H1 (cell line): ENCODE data around the gene TAF6.

Experiments
- ASH2L ChIP-seq: fragments of 200-600, 300-600 bp; sonication (generic); IDR thresholded peaks from one replicate; pipeline ENCODE4 v1.7.1; 2017; ENCODE audit warnings: low read length
- ATF3 ChIP-seq: IDR thresholded peaks from 2 replicates; pipeline ENCODE4 v1.6.1; 2011; ENCODE audit warnings: low read depth, mild to moderate bottlenecking, low read length; ENCODE audit not compliant: insufficient read depth
- CHD2 ChIP-seq: IDR thresholded peaks from 2 replicates; pipeline ENCODE4 v1.6.1; 2012; ENCODE audit warnings: low read length, improper control_type of control experiment
- CTCF ChIP-seq, 3 experiments: IDR thresholded peaks; 1 replicate in 2 of 3; 2 replicates in 1 of 3; pipeline versions ENCODE4 v1.5.1 to v1.6.1; 2011; ENCODE audit warnings: low read length in 3 of 3, mild to moderate bottlenecking in 3 of 3, inconsistent platforms in 2 of 3, low read depth in 1 of 3, moderate library complexity in 1 of 3; ENCODE audit not compliant: insufficient read depth in 1 of 3; ENCODE audit errors: control extremely low read depth in 1 of 3
- POLR2A ChIP-seq, 2 experiments: IDR thresholded peaks; 1 replicate in 1 of 2; 2 replicates in 1 of 2; pipeline ENCODE4 v1.6.1; 2011; ENCODE audit warnings: low read depth in 2 of 2, low read length in 2 of 2, mild to moderate bottlenecking in 2 of 2; ENCODE audit errors: control extremely low read depth in 1 of 2
- POU5F1 ChIP-seq: IDR thresholded peaks from 2 replicates; pipeline ENCODE4 v1.6.1; 2011; ENCODE audit warnings: low read depth, mild to moderate bottlenecking, low read length, moderate library complexity
- RAD21 ChIP-seq, 2 experiments: IDR thresholded peaks in 1 of 2; conservative IDR thresholded peaks in 1 of 2; 2 replicates each; pipeline ENCODE4 v1.6.1; 2011; ENCODE audit warnings: low read depth in 2 of 2, low read length in 2 of 2, improper control_type of control experiment in 1 of 2, inconsistent platforms in 1 of 2, mild to moderate bottlenecking in 1 of 2, moderate library complexity in 1 of 2
- SP4 ChIP-seq: IDR thresholded peaks from 2 replicates; pipeline ENCODE4 v1.6.1; 2012; ENCODE audit warnings: low read length, inconsistent platforms

DNA sequence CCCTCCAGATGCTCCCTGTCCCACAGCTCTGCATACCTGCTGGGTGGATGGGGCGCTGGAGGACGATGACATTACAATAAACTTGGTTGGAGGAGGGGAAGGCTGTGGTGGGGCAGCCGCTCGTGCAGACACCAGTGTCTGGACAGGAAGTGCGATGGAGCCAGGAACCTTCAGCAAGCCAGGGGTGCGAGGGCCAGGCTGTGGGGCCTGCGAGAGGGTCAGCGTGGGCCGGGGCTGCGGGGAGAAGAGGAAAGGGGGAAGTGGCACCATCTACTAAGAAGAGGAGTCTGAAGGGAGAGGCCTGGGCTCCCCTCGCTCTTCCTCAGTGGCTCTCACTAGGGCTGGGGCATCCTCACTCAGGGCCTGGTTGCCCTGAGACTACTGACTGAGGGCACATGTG lies 11.3 kb downstream of the TAF6 start:
- TF ChIP-seq SP4 (no peak), CTCF (IDR thresholded peaks at IDR 0.05; ENCODE audit: control extremely low read depth in 1 of 3, insufficient read depth in 1 of 3, low read depth in 1 of 3, low read length in 3 of 3) (no peak), POU5F1 (no peak), POLR2A (IDR thresholded peaks at IDR 0.05; ENCODE audit: control extremely low read depth in 1 of 2, low read depth in 2 of 2, low read length in 2 of 2) (no peak), ASH2L (no peak), ATF3 (no peak), RAD21 (IDR thresholded peaks at IDR 0.05 in 1 of 2, conservative IDR thresholded peaks at IDR 0.05 in 1 of 2; ENCODE audit: low read depth in 2 of 2, low read length in 2 of 2) (no peak), CHD2 (no peak)
